GM12875 (cell line): ENCODE results near the gene RCE1.
A peak's percentile ranks its signal among the peaks of the same experiment; 100 is the strongest.

Experiments used
- H3K4me3 ChIP-seq: one replicate; pipeline ENCODE4 v1.5.1; 2011; ENCODE audit warnings: low read depth, low read length, control low read depth
- CTCF ChIP-seq: IDR thresholded peaks from 2 replicates; pipeline ENCODE4 v1.5.1; 2011; ENCODE audit warnings: low read depth, mild to moderate bottlenecking, control low read depth, inconsistent platforms, low read length, moderate library complexity, borderline replicate concordance; ENCODE audit not compliant: insufficient read depth

RCE1 gene

GRCh38 chr11:66850588-66851238 lies 7.5 kb downstream of the RCE1 start:
- TF ChIP-seq CTCF: no peak
- no peak overlapping the region for H3K4me3 ChIP-seq

GRCh38 chr11:66851239-66851596 lies 8.0 kb downstream of the RCE1 start:
- TF ChIP-seq CTCF: no peak
- no peak overlapping the region for H3K4me3 ChIP-seq

DNA sequence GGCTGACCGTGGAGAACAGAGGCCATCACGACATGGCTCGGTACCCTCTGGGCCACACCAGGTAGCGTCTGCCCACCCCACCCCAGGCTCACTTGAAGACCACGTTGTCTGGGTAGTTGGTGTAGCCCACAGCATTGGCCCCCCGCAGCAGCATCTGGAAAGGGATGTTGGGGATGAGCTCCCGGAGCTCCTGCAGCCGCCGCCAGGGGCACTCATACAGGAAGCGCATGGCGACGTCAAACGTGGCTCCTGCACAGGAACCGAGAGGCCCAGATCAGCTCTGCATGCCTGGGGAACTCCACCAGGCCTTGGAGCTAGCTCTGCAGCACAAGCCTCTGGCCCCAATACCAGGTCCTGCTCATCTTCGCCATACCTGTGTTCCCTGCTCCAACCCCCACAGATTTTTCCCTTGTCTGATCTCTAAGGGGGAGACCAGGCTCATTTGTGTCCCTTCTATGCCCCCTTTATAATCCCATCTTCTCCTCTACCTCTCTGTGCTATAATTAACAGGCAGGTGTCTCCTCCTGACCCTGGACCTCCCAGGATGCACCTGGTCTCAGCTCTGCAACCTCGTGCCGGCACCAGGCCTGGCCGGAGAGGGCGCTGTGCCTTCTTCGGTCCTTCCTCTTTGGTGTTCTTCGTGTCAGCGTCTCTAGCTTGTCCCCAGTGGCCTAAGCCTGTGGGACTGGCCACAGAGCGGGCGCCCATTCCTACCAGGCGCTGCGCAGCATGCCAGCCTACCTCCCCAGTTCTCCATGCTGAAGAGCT lies 8.6 kb downstream of the RCE1 start:
- H3K4me3 ChIP-seq: no peak overlapping the region
- TF ChIP-seq CTCF: peak; percentile 67

GRCh38 chr11:66852466-66853241 lies 9.4 kb downstream of the RCE1 start:
- no peak for TF ChIP-seq CTCF
- no peak overlapping the region for H3K4me3 ChIP-seq

- no peak overlapping the region for H3K4me3 ChIP-seq
- no peak for TF ChIP-seq CTCF
Observed at GRCh38 chr11:66853242-66854229, 10.3 kb downstream of the RCE1 start.

DNA sequence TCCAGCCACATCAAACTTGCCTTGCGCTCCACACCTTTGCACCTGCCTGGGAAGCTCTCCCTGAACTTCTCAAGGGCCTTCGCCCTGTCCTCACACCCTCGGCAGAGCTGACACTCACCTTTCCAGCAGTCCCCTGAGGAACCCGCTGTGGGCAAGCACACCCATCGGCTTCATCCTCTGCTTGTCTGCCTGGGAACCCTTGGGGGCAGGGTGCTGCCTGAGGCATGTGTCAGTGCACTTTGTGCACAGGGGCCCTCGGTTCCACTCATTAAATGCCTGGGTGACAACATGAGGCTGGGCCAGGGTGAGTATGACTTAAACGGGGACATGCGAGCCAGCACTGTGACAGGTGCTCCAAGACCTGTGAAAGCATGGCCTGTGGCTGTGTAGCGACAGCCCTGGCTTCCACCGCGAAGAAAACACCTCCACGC lies 11.0 kb downstream of the RCE1 start:
- TF ChIP-seq CTCF: no peak
- no peak overlapping the region for H3K4me3 ChIP-seq
